SU-DHL-6 (cell line): Measurements from ENCODE around the gene RECQL.
A peak's percentile ranks its signal among the peaks of the same experiment; 100 is the strongest.

ENCODE experiments used
- H2AFZ ChIP-seq: fragments of 200-600 bp; sonication (generic); 2 replicates; pipeline ENCODE4 v1.6.1; 2014; ENCODE audit warnings: low read depth, mild to moderate bottlenecking, moderate library complexity, mixed read lengths, antibody characterized with exemption, low read length; ENCODE audit not compliant: severe bottlenecking
- H3F3A ChIP-seq: fragments of 200-600 bp; shearing (Covaris generic); 2 replicates; pipeline ENCODE4 v1.6.0; 2016; ENCODE audit warnings: antibody characterized with exemption, mild to moderate bottlenecking; ENCODE audit not compliant: insufficient read depth
- H3K27ac ChIP-seq: fragments of 200-600 bp; sonication (generic); 2 replicates; pipeline ENCODE4 v1.5.1; 2016; ENCODE audit warnings: low read depth, mild to moderate bottlenecking, low read length, moderate library complexity, mixed read lengths
- H3K27me3 ChIP-seq: fragments of 200-600 bp; sonication (generic), shearing (Covaris generic); 2 replicates; pipeline ENCODE4 v1.6.0; 2014; ENCODE audit warnings: mild to moderate bottlenecking, low read length
- H3K36me3 ChIP-seq: fragments of 200-600 bp; sonication (generic); 2 replicates; pipeline ENCODE4 v1.6.1; 2014; ENCODE audit warnings: mild to moderate bottlenecking, low read length, mixed read lengths
- H3K4me2 ChIP-seq: fragments of 300-600, 200-600 bp; shearing (Covaris generic), sonication (generic); 2 replicates; pipeline ENCODE4 v1.6.0; 2014; ENCODE audit warnings: low read length, low read depth, mild to moderate bottlenecking; ENCODE audit not compliant: poor library complexity, severe bottlenecking
- H3K4me3 ChIP-seq: fragments of 200-600 bp; sonication (generic); 2 replicates; pipeline ENCODE4 v1.5.1; 2014; ENCODE audit warnings: antibody characterized with exemption, low read length, mild to moderate bottlenecking, mixed read lengths; ENCODE audit not compliant: insufficient read depth, poor library complexity, severe bottlenecking
- H3K79me2 ChIP-seq: fragments of 200-600 bp; sonication (generic); 2 replicates; pipeline ENCODE4 v1.6.1; 2014; ENCODE audit warnings: mild to moderate bottlenecking, low read length, moderate library complexity; ENCODE audit not compliant: insufficient read depth
- H3K9ac ChIP-seq: fragments of 200-600 bp; sonication (generic); 2 replicates; pipeline ENCODE4 v1.7.0; 2014; ENCODE audit warnings: mild to moderate bottlenecking, low read length
- H3K9me2 ChIP-seq: fragments of 200-600 bp; sonication (generic); replicated peaks from 2 replicates; pipeline ENCODE4 v1.6.1; 2014; ENCODE audit warnings: low read length; ENCODE audit not compliant: insufficient read depth
- H3K9me3 ChIP-seq: fragments of 200-600 bp; sonication (generic); 2 replicates; pipeline ENCODE4 v1.6.1; 2014; ENCODE audit warnings: low read length, mixed read lengths; ENCODE audit not compliant: insufficient read depth
- H4K20me1 ChIP-seq: fragments of 200-600 bp; sonication (generic); 2 replicates; pipeline ENCODE4 v1.6.1; 2014; ENCODE audit warnings: low read depth, mild to moderate bottlenecking, antibody characterized with exemption, low read length, moderate library complexity, mixed read lengths
- CTCF ChIP-seq: fragments of 200-600 bp; sonication (generic); IDR thresholded peaks from one replicate; pipeline ENCODE4 v1.5.1; 2017; ENCODE audit warnings: antibody characterized with exemption, mild to moderate bottlenecking, low read length, moderate library complexity; ENCODE audit not compliant: insufficient read depth, poor library complexity, severe bottlenecking
- EZH2phosphoT487 ChIP-seq: fragments of 200-600 bp; sonication (generic), shearing (Covaris generic); conservative IDR thresholded peaks from 2 replicates; pipeline ENCODE4 v1.6.1; 2018; ENCODE audit warnings: mild to moderate bottlenecking, antibody characterized with exemption, low read length, moderate library complexity, mixed read lengths

Gene RECQL

GRCh38 chr12:21453312-21453852 lies 48.1 kb downstream of the RECQL start:
- Histone ChIP-seq H3K4me2 (no peak overlapping the region), H3K9me2 (no peaks in the 10 kb centered on the region), H3K36me3 (peaks cover 25% of the 10 kb centered on the region; the same call in 1 of the 2 replicates), H3K9ac (no peak overlapping the region), H3K27ac (no peak overlapping the region), H3K9me3 (no peaks in the 10 kb centered on the region), H3F3A (no peaks in the 10 kb centered on the region), H3K27me3 (no peaks in the 10 kb centered on the region), H3K4me3 (no peak overlapping the region), H3K79me2 (no peaks in the 10 kb centered on the region), H2AFZ (no peak overlapping the region), H4K20me1 (no peaks in the 10 kb centered on the region)
- no peak for TF ChIP-seq EZH2phosphoT487
- no peak for TF ChIP-seq CTCF

GRCh38 chr12:21451529-21451928 lies 49.9 kb downstream of the RECQL start:
- Histone ChIP-seq H3K9me2 (no peaks in the 10 kb centered on the region), H3K27ac (no peak overlapping the region), H2AFZ (no peak overlapping the region), H3K9me3 (no peaks in the 10 kb centered on the region), H3K36me3 (peaks cover 30% of the 10 kb centered on the region; the same call in 1 of the 2 replicates), H3K79me2 (no peaks in the 10 kb centered on the region), H3F3A (no peaks in the 10 kb centered on the region), H3K9ac (no peak overlapping the region), H3K27me3 (no peaks in the 10 kb centered on the region), H3K4me2 (no peak overlapping the region), H4K20me1 (no peaks in the 10 kb centered on the region), H3K4me3 (no peak overlapping the region)
- TF ChIP-seq EZH2phosphoT487 (no peak), CTCF (no peak)

GRCh38 chr12:21444193-21445146 lies 57.0 kb downstream of the RECQL start:
- Histone ChIP-seq H3F3A (peaks cover 6% of the 10 kb centered on the region; the same call in 1 of the 2 replicates), H3K27ac (no peak overlapping the region), H3K9me3 (no peaks in the 10 kb centered on the region), H4K20me1 (no peaks in the 10 kb centered on the region), H3K27me3 (no peaks in the 10 kb centered on the region), H3K4me2 (no peak overlapping the region), H3K4me3 (no peak overlapping the region), H3K9ac (no peak overlapping the region), H3K79me2 (peaks cover 17% of the 10 kb centered on the region), H2AFZ (no peak overlapping the region), H3K9me2 (no peaks in the 10 kb centered on the region), H3K36me3 (peaks cover 22% of the 10 kb centered on the region; the same call in 1 of the 2 replicates)
- TF ChIP-seq EZH2phosphoT487 = no peak

- H3K27me3 ChIP-seq = no peaks in the 10 kb centered on the region
- H3K27ac ChIP-seq = no peak overlapping the region
- H3F3A ChIP-seq = peaks cover 16% of the 10 kb centered on the region
- H3K4me2 ChIP-seq = peak overlapping the region; percentile 68
- no peaks in the 10 kb centered on the region for H4K20me1 ChIP-seq
- peaks cover 17% of the 10 kb centered on the region for H3K79me2 ChIP-seq
- no peak overlapping the region for H2AFZ ChIP-seq
- no peaks in the 10 kb centered on the region for H3K9me2 ChIP-seq
- no peak overlapping the region for H3K9ac ChIP-seq
- peaks cover 5% of the 10 kb centered on the region; the same call in 1 of the 2 replicates for H3K36me3 ChIP-seq
- H3K4me3 ChIP-seq = no peak overlapping the region
- TF ChIP-seq CTCF (no peak), EZH2phosphoT487 (no peak)
- H3K9me3 ChIP-seq = no peaks in the 10 kb centered on the region
Observed at GRCh38 chr12:21439347-21439746, 62.1 kb downstream of the RECQL start.
